Uterus (tissue), 2 donors: Measurements from ENCODE around the gene SOX11.

Experiments
- POLR2A ChIP-seq, 2 donors: fragments of 450-650 bp; IDR thresholded peaks; one replicate each; pipeline ENCODE4 v1.6.1; 2016; ENCODE audit warnings: antibody characterized with exemption in 2 of 2, mild to moderate bottlenecking in 1 of 2, moderate library complexity in 1 of 2
- TF ChIP-seq, protein P1 (sequence below), 4 experiments: fragments of 200-600 bp in 2 of 4; fragments of 450-650 bp in 2 of 4; sonication (generic) in 2 of 4; IDR thresholded peaks; one replicate each; pipeline ENCODE4 v1.5.1; 2016 to 2019; ENCODE audit warnings: antibody characterized with exemption in 4 of 4, mild to moderate bottlenecking in 2 of 4, moderate library complexity in 1 of 4

DNA sequence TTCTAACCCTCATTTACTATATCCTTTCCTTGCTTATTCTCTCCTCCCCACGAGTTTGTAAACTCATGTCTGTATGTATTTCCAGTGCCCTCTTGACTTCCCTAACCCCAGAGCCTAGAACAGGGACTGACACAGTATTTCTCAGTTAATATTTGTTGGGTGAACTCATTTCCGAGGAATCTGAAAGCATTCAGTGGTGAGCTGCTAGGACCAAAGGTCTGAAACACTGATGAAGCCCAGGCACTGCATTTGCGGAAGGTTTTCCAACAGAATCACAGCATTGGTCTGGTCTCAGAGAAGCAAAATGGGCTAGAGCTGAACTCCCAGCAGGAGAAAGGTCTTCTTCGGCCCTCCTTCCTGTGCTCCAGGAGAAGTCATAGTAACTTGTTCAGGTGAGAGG lies 56.8 kb downstream of the SOX11 start:
- TF ChIP-seq POLR2A (IDR thresholded peaks at IDR 0.05): no peak
- TF ChIP-seq, protein P1, sequence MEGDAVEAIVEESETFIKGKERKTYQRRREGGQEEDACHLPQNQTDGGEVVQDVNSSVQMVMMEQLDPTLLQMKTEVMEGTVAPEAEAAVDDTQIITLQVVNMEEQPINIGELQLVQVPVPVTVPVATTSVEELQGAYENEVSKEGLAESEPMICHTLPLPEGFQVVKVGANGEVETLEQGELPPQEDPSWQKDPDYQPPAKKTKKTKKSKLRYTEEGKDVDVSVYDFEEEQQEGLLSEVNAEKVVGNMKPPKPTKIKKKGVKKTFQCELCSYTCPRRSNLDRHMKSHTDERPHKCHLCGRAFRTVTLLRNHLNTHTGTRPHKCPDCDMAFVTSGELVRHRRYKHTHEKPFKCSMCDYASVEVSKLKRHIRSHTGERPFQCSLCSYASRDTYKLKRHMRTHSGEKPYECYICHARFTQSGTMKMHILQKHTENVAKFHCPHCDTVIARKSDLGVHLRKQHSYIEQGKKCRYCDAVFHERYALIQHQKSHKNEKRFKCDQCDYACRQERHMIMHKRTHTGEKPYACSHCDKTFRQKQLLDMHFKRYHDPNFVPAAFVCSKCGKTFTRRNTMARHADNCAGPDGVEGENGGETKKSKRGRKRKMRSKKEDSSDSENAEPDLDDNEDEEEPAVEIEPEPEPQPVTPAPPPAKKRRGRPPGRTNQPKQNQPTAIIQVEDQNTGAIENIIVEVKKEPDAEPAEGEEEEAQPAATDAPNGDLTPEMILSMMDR (IDR thresholded peaks at IDR 0.05): no peak
